ENCODE measurements around the gene EDN2.

Gene EDN2

DNA sequence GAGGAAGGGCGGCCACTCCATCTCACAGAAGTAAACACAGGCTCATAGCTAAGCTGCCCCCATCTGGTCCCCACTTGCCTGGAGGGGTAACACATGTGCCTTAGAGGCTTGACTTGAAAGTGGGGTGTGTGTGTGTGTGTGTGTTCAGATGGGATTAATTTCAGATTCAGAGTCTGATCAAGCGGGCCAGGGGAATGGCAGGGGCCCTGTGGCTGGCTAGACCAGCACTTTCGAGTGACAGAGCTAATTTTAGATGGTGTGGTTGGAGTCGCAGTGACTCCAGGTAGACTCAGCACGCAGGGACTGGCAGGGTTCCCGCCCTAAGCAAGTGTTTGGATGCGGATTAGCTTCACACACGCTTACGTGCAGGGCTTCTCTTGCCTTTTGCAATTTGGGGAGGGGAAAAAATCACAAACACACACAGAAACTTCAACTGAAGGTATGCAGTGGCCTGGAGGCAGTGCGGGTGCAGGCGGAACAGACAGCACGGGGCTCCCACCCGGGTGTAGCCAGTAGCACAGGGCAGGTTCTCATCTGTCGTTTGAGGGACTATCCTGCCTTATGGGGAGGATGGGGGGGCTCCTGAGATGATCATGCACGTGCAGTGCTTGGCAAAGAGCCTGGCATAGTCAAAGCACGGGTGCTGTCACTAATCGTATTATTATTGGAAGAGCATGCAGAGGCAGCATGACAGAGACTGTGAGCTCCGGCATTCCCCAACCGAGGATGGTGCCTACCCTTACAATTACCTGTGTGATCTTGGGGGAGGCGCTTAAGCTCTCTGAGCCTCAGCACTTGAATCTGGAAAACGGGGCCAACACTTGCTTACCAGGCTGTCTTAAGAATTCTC lies 1.3 kb downstream of the EDN2 start:
- no peak for DNase-seq (ENCODE audit: low read depth)

DNA sequence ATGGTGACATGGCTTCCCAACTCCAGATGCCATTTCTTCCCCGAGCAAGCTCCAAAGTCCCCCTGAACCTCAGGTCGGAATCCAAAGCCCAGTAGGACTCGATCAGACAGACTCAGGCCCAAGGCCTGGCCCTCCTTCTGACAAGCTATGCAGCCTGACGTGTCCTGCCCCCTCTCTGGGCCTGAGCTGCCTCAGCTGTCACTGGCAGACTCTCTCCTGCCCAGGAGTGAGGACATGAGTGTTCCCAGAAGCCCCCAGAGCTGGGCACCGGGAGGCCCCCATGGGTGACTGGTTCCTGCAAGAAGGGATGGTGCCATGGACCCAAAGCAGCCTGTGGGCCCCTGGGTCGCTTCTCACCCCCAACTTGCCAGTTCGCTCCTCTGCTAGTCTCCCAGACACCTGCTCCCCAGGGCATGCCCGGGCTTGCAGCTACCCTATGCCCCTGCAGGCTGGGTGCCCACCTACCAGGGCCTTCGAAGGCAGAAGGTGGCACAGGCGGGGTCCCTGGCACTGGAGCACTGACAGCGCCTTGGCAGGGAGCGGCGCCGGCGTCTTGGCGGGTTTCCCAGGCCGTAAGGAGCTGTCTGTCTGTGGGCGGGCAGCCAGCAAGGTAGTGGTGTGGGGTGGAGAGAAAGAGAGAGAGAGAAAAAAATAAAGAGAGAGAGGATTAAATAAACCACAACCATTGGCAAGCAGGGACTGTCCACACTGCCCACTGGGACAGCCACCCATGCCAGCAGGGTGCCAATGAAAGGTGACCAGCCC lies 2.3 kb downstream of the EDN2 start:
- no peak for DNase-seq (ENCODE audit: low read depth)

- DNase-seq (ENCODE audit: low read depth) = no peak
Observed at GRCh38 chr1:41481109-41481775, 3.2 kb downstream of the EDN2 start.

GRCh38 chr1:41480204-41481108 lies 4.0 kb downstream of the EDN2 start:
- no peak for DNase-seq (ENCODE audit: low read depth)

DNA sequence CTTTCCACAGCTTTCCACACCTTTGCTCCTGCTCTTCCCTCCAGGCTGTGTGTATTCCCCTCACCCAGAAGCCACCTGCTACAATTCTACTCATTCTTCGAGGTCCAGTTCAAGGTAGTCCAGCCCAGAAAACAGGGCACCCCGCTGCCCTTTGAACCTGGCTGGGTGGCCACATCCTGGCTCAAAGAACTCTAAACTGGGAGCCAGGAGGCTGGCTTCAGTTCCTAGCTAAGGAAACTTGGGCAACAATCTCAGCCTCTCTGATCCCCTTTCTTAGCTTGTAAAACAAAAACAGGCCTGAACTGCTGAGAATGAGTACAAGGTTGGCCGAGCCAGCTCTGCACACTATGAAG lies 4.7 kb downstream of the EDN2 start:
- DNase-seq (ENCODE audit: low read depth) = no peak

- no peak for DNase-seq (ENCODE audit: low read depth)
Observed at GRCh38 chr1:41479000-41479807, 5.3 kb downstream of the EDN2 start.

DNA sequence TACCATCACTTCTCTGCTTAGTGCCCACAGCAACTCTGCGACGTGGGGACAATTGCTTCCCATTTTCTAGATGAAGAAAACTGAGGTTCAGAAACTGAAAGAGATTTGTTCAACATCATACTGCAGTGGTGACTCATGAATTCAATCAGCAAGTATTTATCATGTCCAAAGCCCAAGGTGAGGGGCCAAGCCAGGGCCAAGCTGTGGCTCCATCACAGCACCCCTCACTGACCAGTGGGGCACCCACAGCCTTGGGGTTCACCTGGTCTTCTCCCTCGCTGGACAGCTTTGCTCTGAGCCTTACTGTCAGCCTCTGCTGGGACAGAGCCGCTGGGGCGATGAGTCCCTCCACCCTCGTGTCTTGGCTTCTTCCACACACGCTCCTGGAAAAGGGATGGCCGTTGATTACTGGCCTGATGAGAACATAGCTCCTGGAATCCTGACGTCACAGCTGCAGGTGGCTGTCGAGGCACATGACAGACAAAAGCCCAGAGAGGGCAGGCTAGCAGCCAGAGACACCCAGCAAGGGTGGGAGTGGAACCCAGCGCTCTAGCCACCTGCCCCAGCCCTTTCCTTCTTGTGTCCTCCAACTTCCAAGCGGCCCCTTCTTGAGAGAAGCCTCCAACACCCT lies 6.2 kb downstream of the EDN2 start:
- no peak for DNase-seq (ENCODE audit: low read depth)

- no peak for DNase-seq (ENCODE audit: low read depth)
Observed at GRCh38 chr1:41476807-41477361, 7.6 kb downstream of the EDN2 start.

DNA sequence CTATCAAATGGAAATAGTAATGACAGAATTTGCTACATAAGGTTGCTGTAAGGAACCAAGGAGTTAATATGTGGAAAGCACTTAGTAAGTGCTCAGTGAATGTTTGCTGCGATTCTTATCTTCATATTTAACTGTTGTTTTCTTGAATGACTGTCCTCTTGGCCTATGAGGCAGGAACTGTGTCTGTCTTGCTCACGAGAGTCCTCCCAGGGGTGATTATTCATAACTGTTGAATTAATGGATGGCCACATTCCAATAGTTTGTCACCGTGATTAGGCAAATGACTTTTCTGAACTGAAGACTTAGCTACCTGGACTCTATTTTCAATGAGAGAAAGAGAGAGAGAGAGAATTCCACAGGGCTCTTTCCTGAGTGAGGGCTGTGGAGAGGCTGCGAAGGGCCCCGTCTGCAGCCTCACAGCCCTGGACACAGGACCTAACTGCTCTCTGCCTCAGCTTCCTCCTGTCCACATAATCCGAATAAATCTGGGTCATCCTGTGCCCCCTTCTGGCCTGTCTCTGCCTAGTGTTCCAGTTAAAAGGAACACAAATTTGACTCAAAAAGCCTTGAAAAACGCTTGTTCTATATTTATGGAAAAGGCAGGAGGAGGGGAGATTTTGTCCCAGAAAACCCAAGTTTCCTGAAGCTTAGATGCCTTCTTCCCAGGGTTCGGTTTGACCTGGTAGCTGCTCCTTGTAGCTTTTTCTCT lies 8.5 kb downstream of the EDN2 start:
- no peak for DNase-seq (ENCODE audit: low read depth)

- no peak for DNase-seq (ENCODE audit: low read depth)
Observed at GRCh38 chr1:41475346-41475745, 9.1 kb downstream of the EDN2 start.

- DNase-seq (ENCODE audit: low read depth) = no peak
Observed at GRCh38 chr1:41474490-41475271, 9.8 kb downstream of the EDN2 start.

- DNase-seq (ENCODE audit: low read depth) = no peak
Observed at GRCh38 chr1:41473738-41474362, 10.6 kb downstream of the EDN2 start.

DNA sequence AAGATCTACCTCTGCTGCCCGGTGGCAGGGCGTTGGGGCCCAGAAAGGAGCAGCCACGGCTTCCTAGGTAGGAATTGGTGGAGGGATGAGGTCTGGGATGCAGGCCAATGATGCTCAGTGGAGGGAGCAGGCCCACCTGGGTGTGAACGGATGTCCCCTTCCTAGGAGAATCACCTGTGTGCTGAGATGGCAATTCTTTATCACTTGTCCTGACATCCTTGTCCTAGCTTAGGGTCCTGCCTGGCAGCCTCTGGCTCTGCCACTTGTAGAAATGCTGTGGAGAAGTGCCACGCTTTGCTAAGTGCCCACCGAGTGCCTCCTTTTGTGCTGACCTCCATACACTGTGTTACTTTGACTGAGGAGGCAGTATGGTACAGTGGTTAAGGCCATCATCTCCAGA lies 12.8 kb downstream of the EDN2 start:
- no peak for DNase-seq (ENCODE audit: low read depth)

DNA sequence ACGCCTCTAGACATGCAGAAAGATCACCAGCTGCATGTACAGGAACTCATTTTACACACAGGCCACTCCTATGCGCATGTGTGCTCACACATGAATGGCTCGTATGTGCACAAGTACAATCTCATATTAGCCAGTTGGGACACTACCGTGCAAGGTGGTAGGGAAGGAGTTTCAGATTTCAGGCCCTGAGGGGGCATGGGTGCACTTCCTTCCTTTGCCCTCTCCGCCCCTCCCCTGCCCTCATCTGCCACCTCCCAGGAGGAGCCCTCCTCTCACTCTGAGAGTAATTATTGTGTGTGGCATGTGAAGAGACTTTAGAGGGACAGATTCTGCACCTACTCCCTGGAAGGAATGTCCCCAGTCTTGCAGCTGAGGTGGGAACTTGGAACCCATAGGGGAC lies 14.8 kb downstream of the EDN2 start:
- DNase-seq (ENCODE audit: low read depth) = no peak

- DNase-seq (ENCODE audit: low read depth) = no peak
Observed at GRCh38 chr1:41468122-41468762, 16.2 kb downstream of the EDN2 start.

DNA sequence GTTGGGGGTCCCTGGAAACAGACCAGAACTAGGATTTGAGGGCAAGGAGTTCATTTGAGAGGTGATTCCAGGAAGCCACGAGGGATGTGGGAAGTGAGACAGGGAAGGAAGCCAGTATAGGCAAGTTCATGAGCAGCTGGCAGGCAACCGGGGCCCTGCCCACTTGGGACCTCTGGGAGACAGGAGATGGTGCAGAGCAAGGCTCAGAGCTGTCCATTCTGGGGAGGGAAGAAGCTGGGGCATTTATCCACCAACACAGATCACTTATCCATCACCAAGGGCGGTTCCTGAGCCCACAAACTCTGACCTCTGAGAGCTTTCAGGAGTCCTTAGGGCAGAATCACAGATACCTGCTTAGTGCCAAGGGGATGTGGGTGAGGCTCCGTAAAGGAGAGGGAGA lies 16.8 kb downstream of the EDN2 start:
- DNase-seq (ENCODE audit: low read depth) = no peak

- DNase-seq (ENCODE audit: low read depth) = no peak
Observed at GRCh38 chr1:41466146-41466545, 18.3 kb downstream of the EDN2 start.

- no peak for DNase-seq (ENCODE audit: low read depth)
Observed at GRCh38 chr1:41465741-41466140, 18.7 kb downstream of the EDN2 start.

Data from activated gamma-delta T cell treated with anti-CD3 and anti-CD28 coated beads, Interleukin-2, amount 50 U/mL, for 16 hours (primary cell).